ENCODE results near the gene GPX4. TPM values are rescaled to one million over a fixed set of nuclear protein-coding genes. Genes with fewer than 3 reads are reported as not detected.

GPX4 gene
- polyA plus RNA-seq, 1 of the 3 experiments (the other 2 are of a cell fraction) = 925 TPM

GRCh38 chr19:1145635-1146411 is 42.0 kb downstream of the GPX4 start:
- Histone ChIP-seq H4K20me1 (ENCODE audit: insufficient read depth) (no peaks in the 10 kb centered on the region), H3K36me3 (replicated peaks in 1 of 2; ENCODE audit: control insufficient read depth in 1 of 2, insufficient read depth in 2 of 2, low read length in 1 of 2) (peaks cover 4 to 10% of the 10 kb centered on the region in 2 experiments), H2AFZ (ENCODE audit: low read depth) (no peak overlapping the region), H3F3A (replicated peaks; ENCODE audit: insufficient read depth) (no peaks in the 10 kb centered on the region), H3K9me3 (no peaks in the 10 kb centered on the region), H3K4me1 (ENCODE audit: control insufficient read depth in 1 of 2, insufficient read depth in 2 of 2, low read depth in 1 of 2, low read length in 1 of 2) (no peaks in the 10 kb centered on the region), H3K4me2 (no peak overlapping the region), H3K79me2 (ENCODE audit: insufficient read depth) (no peaks in the 10 kb centered on the region), H3K9me2 (no peaks in the 10 kb centered on the region), H3K9ac (no peak overlapping the region), H3K27ac (ENCODE audit: low read depth in 2 of 2, low read length in 1 of 2) (no peak overlapping the region), H3K27me3 (ENCODE audit: insufficient read depth) (no peaks in the 10 kb centered on the region), H3K4me3 (ENCODE audit: low read depth in 2 of 2, low read length in 1 of 2) (no peak overlapping the region)
- DNase-seq = no peak
- ChIA-PET CTCF (interaction anchor here (1.0 to 1.7 kb wide), 2 partner anchors 16 to 33 kb away, joined by 3 to 7 read pairs; no protein-coding TSS in a partner anchor), POLR2A (interaction anchor here (1.0 kb wide), 1 partner anchor 12 kb away, joined by 3 read pairs; no protein-coding TSS in a partner anchor)
- TF ChIP-seq TCF12 (IDR thresholded peaks at IDR 0.05) = no peak
- TF ChIP-seq SMC3 (IDR thresholded peaks at IDR 0.05; ENCODE audit: low read depth, low read length) = no peak
- no peak for TF ChIP-seq GATA2 (CRISPR knock-in tag; IDR thresholded peaks at IDR 0.05)
- no peak for TF ChIP-seq MAX (IDR thresholded peaks at IDR 0.05; ENCODE audit: low read depth)
- no peak for TF ChIP-seq EZH2phosphoT487 (IDR thresholded peaks at IDR 0.05; ENCODE audit: borderline replicate concordance, low read depth)
- no peak for TF ChIP-seq NFIC (IDR thresholded peaks at IDR 0.05; ENCODE audit: borderline replicate concordance)
- TF ChIP-seq FOXJ3 (CRISPR knock-in tag; IDR thresholded peaks at IDR 0.05) = no peak
- TF ChIP-seq EP300 (IDR thresholded peaks at IDR 0.05; ENCODE audit: borderline replicate concordance in 1 of 2, low read depth in 1 of 2, low read length in 1 of 2) = no peak
- TF ChIP-seq REST (IDR thresholded peaks at IDR 0.05; ENCODE audit: low read depth, low read length) = no peak
- TF ChIP-seq JUND (IDR thresholded peaks at IDR 0.05) = no peak
- TF ChIP-seq IRF3 (IDR thresholded peaks at IDR 0.05; ENCODE audit: low read depth, low read length) = no peak
- 97% methylated on average over 7 of the region's 26 CpGs for WGBS (ENCODE audit: low lambda C conversion rate)

GRCh38 chr19:1146412-1146699 is 42.6 kb downstream of the GPX4 start:
- Histone ChIP-seq H3K9me2 (no peaks in the 10 kb centered on the region), H3K9me3 (no peaks in the 10 kb centered on the region), H3K4me3 (ENCODE audit: low read depth in 2 of 2, low read length in 1 of 2) (no peak overlapping the region), H3K79me2 (ENCODE audit: insufficient read depth) (no peaks in the 10 kb centered on the region), H3K27me3 (ENCODE audit: insufficient read depth) (no peaks in the 10 kb centered on the region), H3K36me3 (replicated peaks in 1 of 2; ENCODE audit: control insufficient read depth in 1 of 2, insufficient read depth in 2 of 2, low read length in 1 of 2) (peaks cover 4 to 10% of the 10 kb centered on the region in 2 experiments), H3K9ac (no peak overlapping the region), H4K20me1 (ENCODE audit: insufficient read depth) (no peaks in the 10 kb centered on the region), H3K27ac (ENCODE audit: low read depth in 2 of 2, low read length in 1 of 2) (no peak overlapping the region), H2AFZ (ENCODE audit: low read depth) (no peak overlapping the region), H3K4me2 (no peak overlapping the region), H3K4me1 (ENCODE audit: control insufficient read depth in 1 of 2, insufficient read depth in 2 of 2, low read depth in 1 of 2, low read length in 1 of 2) (no peaks in the 10 kb centered on the region), H3F3A (replicated peaks; ENCODE audit: insufficient read depth) (no peaks in the 10 kb centered on the region)
- no peak for TF ChIP-seq TCF12 (IDR thresholded peaks at IDR 0.05)
- no peak for TF ChIP-seq TAF1 (IDR thresholded peaks at IDR 0.05; ENCODE audit: borderline replicate concordance, low read depth, low read length)
- TF ChIP-seq USF2 (IDR thresholded peaks at IDR 0.05; ENCODE audit: borderline replicate concordance, low read depth, low read length) = no peak
- no peak for TF ChIP-seq IRF3 (IDR thresholded peaks at IDR 0.05; ENCODE audit: low read depth, low read length)
- no peak for TF ChIP-seq CHD2 (IDR thresholded peaks at IDR 0.05; ENCODE audit: low read length, partially characterized antibody)
- no peak for TF ChIP-seq MAX (IDR thresholded peaks at IDR 0.05; ENCODE audit: low read depth)
- ChIA-PET CTCF (interaction anchor here (1.7 kb wide), 1 partner anchor 33 kb away, joined by 7 read pairs; no protein-coding TSS in a partner anchor), POLR2A (no interaction called here)
- whole genome bisulfite sequencing (ENCODE audit: low lambda C conversion rate) = 100% methylated on average over 2 of the region's 13 CpGs
- no peak for DNase-seq
